ENCODE data around the gene NLGN4Y. TPM values are rescaled to one million over a fixed set of nuclear protein-coding genes. Genes with fewer than 3 reads are reported as not detected.

The NLGN4Y gene
- total RNA-seq, result not detected

- no peak for DNase-seq
- H3K27ac ChIP-seq, result no peak within 1 kb of the TSS
- TF ChIP-seq CTCF (IDR thresholded peaks at IDR 0.05), result no peak
- no peak for TF ChIP-seq POLR2A (IDR thresholded peaks at IDR 0.05)
These were observed at the start of gene NLGN4Y for GRCh38 chrY:14524272-14525231. TSS of gene NLGN4Y (plus strand) at chrY:14524529. CDS start at chrY:14622120, 97,591 bp downstream.

GRCh38 chrY:14485935-14486334, 38.4 kb upstream of the NLGN4Y start:
- Histone ChIP-seq H3K27ac (no peak overlapping the region), H3K4me3 (no peak overlapping the region), H3K36me3 (no peaks in the 10 kb centered on the region), H3K9me3 (no peaks in the 10 kb centered on the region), H3K27me3 (no peaks in the 10 kb centered on the region), H3K4me1 (no peaks in the 10 kb centered on the region)
- TF ChIP-seq POLR2A (IDR thresholded peaks at IDR 0.05), result no peak
- no peak for TF ChIP-seq CTCF (IDR thresholded peaks at IDR 0.05)
- intact Hi-C loops (cut with DNase I; ENCODE audit: low total_unique reads), result no loop called here
- DNase-seq, result no peak

More at GRCh38 chrY:14524272-14525231, at the start of gene NLGN4Y:
- H3K4me3 ChIP-seq, result no peak within 1 kb of the TSS
- H3K4me1 ChIP-seq, result no peaks in the 10 kb centered on the region
- intact Hi-C loops (cut with DNase I; ENCODE audit: low total_unique reads), result no loop called here
- H3K9me3 ChIP-seq, result no peaks in the 10 kb centered on the region
- H3K27me3 ChIP-seq, result no peaks in the 10 kb centered on the region
- no peaks in the 10 kb centered on the region for H3K36me3 ChIP-seq

- TF ChIP-seq POLR2A (IDR thresholded peaks at IDR 0.05), result no peak
- TF ChIP-seq CTCF (IDR thresholded peaks at IDR 0.05), result no peak
- no peak for DNase-seq
- no peaks in the 10 kb centered on the region for H3K36me3 ChIP-seq
- H3K27ac ChIP-seq, result no peak overlapping the region
- intact Hi-C loops (cut with DNase I; ENCODE audit: low total_unique reads), result no loop called here
- H3K27me3 ChIP-seq, result no peaks in the 10 kb centered on the region
- no peaks in the 10 kb centered on the region for H3K9me3 ChIP-seq
- no peak overlapping the region for H3K4me3 ChIP-seq
- no peaks in the 10 kb centered on the region for H3K4me1 ChIP-seq
These were observed 34.1 kb upstream of the NLGN4Y start for GRCh38 chrY:14490226-14490625.

- intact Hi-C loops (cut with DNase I; ENCODE audit: low total_unique reads), result no loop called here
- TF ChIP-seq CTCF (IDR thresholded peaks at IDR 0.05), result no peak
- H3K27ac ChIP-seq, result no peak overlapping the region
- H3K9me3 ChIP-seq, result no peaks in the 10 kb centered on the region
- no peaks in the 10 kb centered on the region for H3K4me1 ChIP-seq
- H3K36me3 ChIP-seq, result no peaks in the 10 kb centered on the region
- no peak for DNase-seq
- H3K4me3 ChIP-seq, result no peak overlapping the region
- H3K27me3 ChIP-seq, result no peaks in the 10 kb centered on the region
These were observed 26.3 kb upstream of the NLGN4Y start for GRCh38 chrY:14498071-14498470.

- no peak for TF ChIP-seq POLR2A (IDR thresholded peaks at IDR 0.05)
- TF ChIP-seq CTCF (IDR thresholded peaks at IDR 0.05), result no peak
- Histone ChIP-seq H3K27me3 (no peaks in the 10 kb centered on the region), H3K27ac (no peak overlapping the region), H3K9me3 (no peaks in the 10 kb centered on the region), H3K4me1 (no peaks in the 10 kb centered on the region), H3K4me3 (no peak overlapping the region), H3K36me3 (no peaks in the 10 kb centered on the region)
- no peak for DNase-seq
- intact Hi-C loops (cut with DNase I; ENCODE audit: low total_unique reads), result no loop called here
These were observed 19.7 kb upstream of the NLGN4Y start for GRCh38 chrY:14504592-14504991.
